MCF 10A (cell line): ENCODE results near the gene POLR2C. TPM values are rescaled to one million over a fixed set of nuclear protein-coding genes. Genes with fewer than 3 reads are reported as not detected.

ENCODE experiments used
- BruUV-seq: library from RNA; stranded (reverse); fragments of 400-500 nt; replicated peaks from 2 replicates; lab custom pipeline; 2021; lab: Mats Ljungman, UMichigan
- CTCF ChIA-PET: fragments of 300-600 bp; sonication (Branson Sonifier 250); formaldehyde crosslinking; extraction: SDS; loops from one replicate; lab custom pipeline; 2021; ENCODE audit warnings: antibody characterized with exemption, inconsistent platforms; lab: Yijun Ruan, JAX
- POLR2A ChIA-PET: fragments of 300-600, 350-650 bp; sonication (Branson Sonifier 250); formaldehyde crosslinking; extraction: SDS; loops from one replicate; lab custom pipeline; 2020; ENCODE audit warnings: antibody characterized with exemption, inconsistent platforms; lab: Yijun Ruan, JAX
- DNase-seq: peaks from one replicate; pipeline ENCODE4 v3.0.0-alpha.2; 2018; ENCODE audit not compliant: unreplicated experiment
- H3K27ac Mint-ChIP-seq: one replicate; pipeline ENCODE4 v1.8.0; 2022; ENCODE audit warnings: mild to moderate bottlenecking, low read depth, mixed read lengths; ENCODE audit not compliant: unreplicated experiment
- H3K27me3 Mint-ChIP-seq: one replicate; pipeline ENCODE4 v1.8.0; 2022; ENCODE audit warnings: mixed read lengths; ENCODE audit not compliant: insufficient read depth, unreplicated experiment
- H3K36me3 Mint-ChIP-seq: one replicate; pipeline ENCODE4 v1.8.0; 2022; ENCODE audit warnings: mild to moderate bottlenecking, moderate library complexity, mixed read lengths; ENCODE audit not compliant: insufficient read depth, unreplicated experiment
- H3K4me1 Mint-ChIP-seq: one replicate; pipeline ENCODE4 v1.8.0; 2022; ENCODE audit warnings: mixed read lengths; ENCODE audit not compliant: insufficient read depth, unreplicated experiment
- H3K4me3 Mint-ChIP-seq: one replicate; pipeline ENCODE4 v1.8.0; 2022; ENCODE audit warnings: mild to moderate bottlenecking, moderate library complexity, mixed read lengths; ENCODE audit not compliant: unreplicated experiment
- H3K9me3 Mint-ChIP-seq: one replicate; pipeline ENCODE4 v1.8.0; 2022; ENCODE audit warnings: mixed read lengths; ENCODE audit not compliant: unreplicated experiment
- CTCF ChIP-seq: fragments of 200-600 bp; IDR thresholded peaks from one replicate; pipeline ENCODE4 v1.8.0; 2022; ENCODE audit warnings: antibody characterized with exemption, mild to moderate bottlenecking; ENCODE audit not compliant: unreplicated experiment
- intact Hi-C: fragments of 100-400 bp; cut with micrococcal nuclease; formaldehyde crosslinking; loops from 2 replicates; pipeline ENCODE4 v1.14.1; 2022
- total RNA-seq: library from RNA; stranded (reverse); gene quantifications from 2 replicates; pipeline ENCODE4 v1.2.3, GENCODE V29; 2022

Gene POLR2C
- total RNA-seq, 1 experiment from 2014 or later, result 44.8 TPM

GRCh38 chr16:57477531-57478202 lies 15.2 kb downstream of the POLR2C start:
- H3K36me3 Mint-ChIP-seq, result no peaks in the 10 kb centered on the region
- ChIA-PET POLR2A (no interaction called here), CTCF (no interaction called here)
- H3K27ac Mint-ChIP-seq, result no peak overlapping the region
- no peaks in the 10 kb centered on the region for H3K4me1 Mint-ChIP-seq
- intact Hi-C loops, result no loop called here
- no peaks in the 10 kb centered on the region for H3K9me3 Mint-ChIP-seq
- DNase-seq, result no peak
- H3K4me3 Mint-ChIP-seq, result no peak overlapping the region
- no peaks in the 10 kb centered on the region for H3K27me3 Mint-ChIP-seq
- no peak for TF ChIP-seq CTCF
- no TSS peak for BruUV-seq

- Mint-ChIP-seq H3K27me3 (no peaks in the 10 kb centered on the region), H3K9me3 (no peaks in the 10 kb centered on the region), H3K27ac (no peak overlapping the region), H3K36me3 (no peaks in the 10 kb centered on the region), H3K4me3 (no peak overlapping the region), H3K4me1 (no peaks in the 10 kb centered on the region)
- intact Hi-C loops, result no loop called here
- no TSS peak for BruUV-seq
- ChIA-PET CTCF (interaction anchor here (0.6 kb wide), 1 partner anchor 905 kb away, joined by 3 read pairs; no protein-coding TSS in a partner anchor), POLR2A (no interaction called here)
- DNase-seq, result no peak
- TF ChIP-seq CTCF, result no peak
Observed at GRCh38 chr16:57478396-57479204, 16.1 kb downstream of the POLR2C start.

GRCh38 chr16:57479205-57479975 lies 16.9 kb downstream of the POLR2C start:
- H3K4me1 Mint-ChIP-seq, result no peaks in the 10 kb centered on the region
- ChIA-PET CTCF (interaction anchor here (0.6 to 1.2 kb wide), 3 partner anchors 40 to 906 kb away, joined by 3 to 5 read pairs (median 4); no protein-coding TSS in a partner anchor), POLR2A (interaction anchor here (0.6 kb wide), 1 partner anchor 8 kb away, joined by 3 read pairs; no protein-coding TSS in a partner anchor)
- no peak for DNase-seq
- H3K27me3 Mint-ChIP-seq, result no peaks in the 10 kb centered on the region
- no peak overlapping the region for H3K27ac Mint-ChIP-seq
- H3K36me3 Mint-ChIP-seq, result no peaks in the 10 kb centered on the region
- intact Hi-C loops, result no loop called here
- H3K4me3 Mint-ChIP-seq, result no peak overlapping the region
- no peak for TF ChIP-seq CTCF
- BruUV-seq, result no TSS peak
- no peaks in the 10 kb centered on the region for H3K9me3 Mint-ChIP-seq
